ENCODE measurements around the gene ATP6AP1. TPM values are rescaled to one million over a fixed set of nuclear protein-coding genes. Genes with fewer than 3 reads are reported as not detected.

ATP6AP1 gene
- total and polyA plus RNA-seq, 2 of the 13 experiments (the other 11 are each of a cell fraction or from before 2014, with no cell fraction given): 56.7 to 110 TPM

- no peak for TF ChIP-seq MED8 (CRISPR knock-in tag; IDR thresholded peaks at IDR 0.05; ENCODE audit: insufficient replicate concordance)
- no peak for TF ChIP-seq TRIM22 (IDR thresholded peaks at IDR 0.05)
- TF ChIP-seq ZNF850 (CRISPR knock-in tag; conservative IDR thresholded peaks at IDR 0.05): no peak
- TF ChIP-seq SRSF1 (optimal IDR thresholded peaks at IDR 0.05; ENCODE audit: low read depth, low read length): no peak
- TF ChIP-seq ZNF24 (IDR thresholded peaks at IDR 0.05): no peak
- peak; percentile 65 for TF ChIP-seq BHLHE40 (IDR thresholded peaks at IDR 0.05; ENCODE audit: low read length)
- no peak for TF ChIP-seq IRX3 (CRISPR knock-in tag; IDR thresholded peaks at IDR 0.05; ENCODE audit: borderline replicate concordance, low read depth)
- no peak for TF ChIP-seq WIZ (CRISPR knock-in tag; IDR thresholded peaks at IDR 0.05)
- no peak for TF ChIP-seq SATB2 (CRISPR knock-in tag; IDR thresholded peaks at IDR 0.05)
- peak; percentile 38 for TF ChIP-seq MBD4 (IDR thresholded peaks at IDR 0.05; ENCODE audit: borderline replicate concordance, low read length)
- no peak for TF ChIP-seq ZFP62 (CRISPR knock-in tag; IDR thresholded peaks at IDR 0.05)
- no peak for TF ChIP-seq HOXA9 (CRISPR knock-in tag; IDR thresholded peaks at IDR 0.05; ENCODE audit: borderline replicate concordance)
- no peak for TF ChIP-seq GABPB1 (CRISPR knock-in tag; IDR thresholded peaks at IDR 0.05)
- TF ChIP-seq MIER3 (CRISPR knock-in tag; IDR thresholded peaks at IDR 0.05; ENCODE audit: borderline replicate concordance): no peak; the same call in 1 of the 2 replicates
- no peak for TF ChIP-seq THYN1 (CRISPR knock-in tag; IDR thresholded peaks at IDR 0.05; ENCODE audit: borderline replicate concordance, low read depth)
- no peak for TF ChIP-seq HOXA3 (CRISPR knock-in tag; IDR thresholded peaks at IDR 0.05)
- no peak for TF ChIP-seq EZH2 (conservative IDR thresholded peaks at IDR 0.05; ENCODE audit: low read depth, low read length)
- TF ChIP-seq ZKSCAN1 (IDR thresholded peaks at IDR 0.05; ENCODE audit: low read length): no peak
- TF ChIP-seq ZNF33A (CRISPR knock-in tag; IDR thresholded peaks at IDR 0.05; ENCODE audit: borderline replicate concordance): no peak
- TF ChIP-seq PAF1 (CRISPR knock-in tag; IDR thresholded peaks at IDR 0.05): peak; percentile 99
- no peak for TF ChIP-seq ZSCAN22 (CRISPR knock-in tag; IDR thresholded peaks at IDR 0.05)
- TF ChIP-seq ETV5 (CRISPR knock-in tag; IDR thresholded peaks at IDR 0.05; ENCODE audit: borderline replicate concordance): no peak
- no peak for TF ChIP-seq NR3C1 (CRISPR knock-in tag; IDR thresholded peaks at IDR 0.05)
- TF ChIP-seq ARID4A (CRISPR knock-in tag; IDR thresholded peaks at IDR 0.05; ENCODE audit: borderline replicate concordance): peak; percentile 28; the same call in 1 of the 2 replicates
- no peak for TF ChIP-seq TCF12 (IDR thresholded peaks at IDR 0.05)
- no peak for TF ChIP-seq TCF12 (CRISPR knock-in tag; IDR thresholded peaks at IDR 0.05)
- TF ChIP-seq HMG20B (CRISPR knock-in tag; conservative IDR thresholded peaks at IDR 0.05): no peak
Measured at GRCh38 chrX:154401045-154401799, 27.3 kb upstream of the ATP6AP1 start (continued).
